ENCODE data around the gene KCNK17.

KCNK17 gene

GRCh38 chr6:39317256-39317655 lies 3.0 kb upstream of the KCNK17 start:
- no peak overlapping the region for H3K4me3 ChIP-seq (ENCODE audit: extremely low read depth, insufficient read depth, low read length, poor library complexity, severe bottlenecking)
- H3K4me1 ChIP-seq (ENCODE audit: control insufficient read depth, insufficient read depth, low read length, poor library complexity, severe bottlenecking), result peaks cover 6% of the 10 kb centered on the region
- H3K36me3 ChIP-seq (ENCODE audit: control insufficient read depth, insufficient read depth, low read length), result no peaks in the 10 kb centered on the region
- WGBS, 2 experiments (ENCODE audit: insufficient coverage in 2 of 2), result 84 to 89% methylated on average over 3 of the region's 3 CpGs
- H3K9me3 ChIP-seq (ENCODE audit: control insufficient read depth, low read length), result no peaks in the 10 kb centered on the region
- no peak overlapping the region for H3K27ac ChIP-seq (ENCODE audit: low read depth, low read length, severe bottlenecking)

- Histone ChIP-seq H3K36me3 (ENCODE audit: control insufficient read depth, insufficient read depth, low read length) (no peaks in the 10 kb centered on the region), H3K4me3 (ENCODE audit: extremely low read depth, insufficient read depth, low read length, poor library complexity, severe bottlenecking) (peak overlapping the region; percentile 30), H3K9me3 (ENCODE audit: control insufficient read depth, low read length) (no peaks in the 10 kb centered on the region), H3K4me1 (ENCODE audit: control insufficient read depth, insufficient read depth, low read length, poor library complexity, severe bottlenecking) (peaks cover 6% of the 10 kb centered on the region), H3K27ac (ENCODE audit: low read depth, low read length, severe bottlenecking) (no peak overlapping the region)
- WGBS, 2 experiments (ENCODE audit: insufficient coverage in 2 of 2), result 1 to 2% methylated on average over 56 to 68 of the region's 80 CpGs
Observed at GRCh38 chr6:39313526-39314272, 520 bp downstream of the KCNK17 start.

GRCh38 chr6:39312912-39313525 lies 1.2 kb downstream of the KCNK17 start:
- WGBS, 2 experiments (ENCODE audit: insufficient coverage in 2 of 2), result 45 to 50% methylated on average over 34 to 42 of the region's 45 CpGs
- Histone ChIP-seq H3K9me3 (ENCODE audit: control insufficient read depth, low read length) (no peaks in the 10 kb centered on the region), H3K4me3 (ENCODE audit: extremely low read depth, insufficient read depth, low read length, poor library complexity, severe bottlenecking) (peak overlapping the region; percentile 30), H3K4me1 (ENCODE audit: control insufficient read depth, insufficient read depth, low read length, poor library complexity, severe bottlenecking) (peaks cover 6% of the 10 kb centered on the region), H3K27ac (ENCODE audit: low read depth, low read length, severe bottlenecking) (no peak overlapping the region), H3K36me3 (ENCODE audit: control insufficient read depth, insufficient read depth, low read length) (no peaks in the 10 kb centered on the region)

GRCh38 chr6:39310542-39310941 lies 3.7 kb downstream of the KCNK17 start:
- 48 to 73% methylated on average over 2 to 3 of the region's 4 CpGs for WGBS, 2 experiments (ENCODE audit: insufficient coverage in 2 of 2)
- H3K27ac ChIP-seq (ENCODE audit: low read depth, low read length, severe bottlenecking), result no peak overlapping the region

GRCh38 chr6:39309942-39310531 lies 4.2 kb downstream of the KCNK17 start:
- Histone ChIP-seq H3K36me3 (ENCODE audit: control insufficient read depth, insufficient read depth, low read length) (no peaks in the 10 kb centered on the region), H3K4me3 (ENCODE audit: extremely low read depth, insufficient read depth, low read length, poor library complexity, severe bottlenecking) (no peak overlapping the region), H3K9me3 (ENCODE audit: control insufficient read depth, low read length) (no peaks in the 10 kb centered on the region), H3K27ac (ENCODE audit: low read depth, low read length, severe bottlenecking) (no peak overlapping the region), H3K4me1 (ENCODE audit: control insufficient read depth, insufficient read depth, low read length, poor library complexity, severe bottlenecking) (peaks cover 6% of the 10 kb centered on the region)
- WGBS, 2 experiments (ENCODE audit: insufficient coverage in 2 of 2), result 8 to 55% methylated on average over 2 to 4 of the region's 7 CpGs

More at GRCh38 chr6:39310542-39310941, 3.7 kb downstream of the KCNK17 start:
- H3K9me3 ChIP-seq (ENCODE audit: control insufficient read depth, low read length), result no peaks in the 10 kb centered on the region
- no peak overlapping the region for H3K4me3 ChIP-seq (ENCODE audit: extremely low read depth, insufficient read depth, low read length, poor library complexity, severe bottlenecking)
- H3K4me1 ChIP-seq (ENCODE audit: control insufficient read depth, insufficient read depth, low read length, poor library complexity, severe bottlenecking), result peaks cover 6% of the 10 kb centered on the region
- H3K36me3 ChIP-seq (ENCODE audit: control insufficient read depth, insufficient read depth, low read length), result no peaks in the 10 kb centered on the region

GRCh38 chr6:39307462-39307861 lies 6.8 kb downstream of the KCNK17 start:
- Histone ChIP-seq H3K27ac (ENCODE audit: low read depth, low read length, severe bottlenecking) (no peak overlapping the region), H3K9me3 (ENCODE audit: control insufficient read depth, low read length) (no peaks in the 10 kb centered on the region), H3K4me3 (ENCODE audit: extremely low read depth, insufficient read depth, low read length, poor library complexity, severe bottlenecking) (no peak overlapping the region), H3K4me1 (ENCODE audit: control insufficient read depth, insufficient read depth, low read length, poor library complexity, severe bottlenecking) (no peaks in the 10 kb centered on the region), H3K36me3 (ENCODE audit: control insufficient read depth, insufficient read depth, low read length) (no peaks in the 10 kb centered on the region)
- 75 to 84% methylated on average over 3 of the region's 3 CpGs for WGBS, 2 experiments (ENCODE audit: insufficient coverage in 2 of 2)

- Histone ChIP-seq H3K4me1 (ENCODE audit: control insufficient read depth, insufficient read depth, low read length, poor library complexity, severe bottlenecking) (no peaks in the 10 kb centered on the region), H3K36me3 (ENCODE audit: control insufficient read depth, insufficient read depth, low read length) (no peaks in the 10 kb centered on the region), H3K27ac (ENCODE audit: low read depth, low read length, severe bottlenecking) (no peak overlapping the region), H3K4me3 (ENCODE audit: extremely low read depth, insufficient read depth, low read length, poor library complexity, severe bottlenecking) (no peak overlapping the region), H3K9me3 (ENCODE audit: control insufficient read depth, low read length) (no peaks in the 10 kb centered on the region)
Observed at GRCh38 chr6:39304951-39305350, 9.3 kb downstream of the KCNK17 start.

GRCh38 chr6:39303425-39304153 lies 10.6 kb downstream of the KCNK17 start:
- Histone ChIP-seq H3K9me3 (ENCODE audit: control insufficient read depth, low read length) (no peaks in the 10 kb centered on the region), H3K27ac (ENCODE audit: low read depth, low read length, severe bottlenecking) (no peak overlapping the region), H3K36me3 (ENCODE audit: control insufficient read depth, insufficient read depth, low read length) (no peaks in the 10 kb centered on the region), H3K4me3 (ENCODE audit: extremely low read depth, insufficient read depth, low read length, poor library complexity, severe bottlenecking) (no peak overlapping the region), H3K4me1 (ENCODE audit: control insufficient read depth, insufficient read depth, low read length, poor library complexity, severe bottlenecking) (no peaks in the 10 kb centered on the region)
- WGBS, 2 experiments (ENCODE audit: insufficient coverage in 2 of 2), result 81 to 84% methylated on average over 28 to 29 of the region's 30 CpGs

GRCh38 chr6:39302669-39303424 lies 11.4 kb downstream of the KCNK17 start:
- Histone ChIP-seq H3K36me3 (ENCODE audit: control insufficient read depth, insufficient read depth, low read length) (no peaks in the 10 kb centered on the region), H3K4me3 (ENCODE audit: extremely low read depth, insufficient read depth, low read length, poor library complexity, severe bottlenecking) (no peak overlapping the region), H3K27ac (ENCODE audit: low read depth, low read length, severe bottlenecking) (no peak overlapping the region), H3K9me3 (ENCODE audit: control insufficient read depth, low read length) (no peaks in the 10 kb centered on the region), H3K4me1 (ENCODE audit: control insufficient read depth, insufficient read depth, low read length, poor library complexity, severe bottlenecking) (no peaks in the 10 kb centered on the region)
- 9 to 16% methylated on average over 6 to 11 of the region's 11 CpGs for WGBS, 2 experiments (ENCODE audit: insufficient coverage in 2 of 2)

GRCh38 chr6:39302011-39302410 lies 12.2 kb downstream of the KCNK17 start:
- no peak overlapping the region for H3K4me3 ChIP-seq (ENCODE audit: extremely low read depth, insufficient read depth, low read length, poor library complexity, severe bottlenecking)
- 84 to 100% methylated on average over 2 of the region's 2 CpGs for WGBS, 2 experiments (ENCODE audit: insufficient coverage in 2 of 2)
- H3K9me3 ChIP-seq (ENCODE audit: control insufficient read depth, low read length), result no peaks in the 10 kb centered on the region
- H3K36me3 ChIP-seq (ENCODE audit: control insufficient read depth, insufficient read depth, low read length), result no peaks in the 10 kb centered on the region
- no peak overlapping the region for H3K27ac ChIP-seq (ENCODE audit: low read depth, low read length, severe bottlenecking)
- H3K4me1 ChIP-seq (ENCODE audit: control insufficient read depth, insufficient read depth, low read length, poor library complexity, severe bottlenecking), result no peaks in the 10 kb centered on the region
